Ishikawa (cell line): ENCODE results near the gene TMEM115.

Experiments used
- CEBPB ChIP-seq: IDR thresholded peaks from 2 replicates; pipeline ENCODE4 v1.6.1; 2012
- CREB1 ChIP-seq: IDR thresholded peaks from 2 replicates; pipeline ENCODE4 v1.6.1; 2012; ENCODE audit warnings: low read depth
- EGR1 ChIP-seq: IDR thresholded peaks from 2 replicates; pipeline ENCODE4 v1.6.1; 2012
- EP300 ChIP-seq: IDR thresholded peaks from 2 replicates; pipeline ENCODE4 v1.6.1; 2012; ENCODE audit warnings: borderline replicate concordance
- FOXM1 ChIP-seq: IDR thresholded peaks from 2 replicates; pipeline ENCODE4 v1.6.1; 2012; ENCODE audit warnings: low read depth, borderline replicate concordance
- NFIC ChIP-seq: IDR thresholded peaks from 2 replicates; pipeline ENCODE4 v1.6.1; 2012
- RAD21 ChIP-seq: IDR thresholded peaks from 2 replicates; pipeline ENCODE4 v1.6.1; 2012; ENCODE audit warnings: low read depth
- TAF1 ChIP-seq: IDR thresholded peaks from 2 replicates; pipeline ENCODE4 v1.6.1; 2012; ENCODE audit warnings: low read depth, mild to moderate bottlenecking
- TCF12 ChIP-seq: IDR thresholded peaks from 2 replicates; pipeline ENCODE4 v1.6.1; 2012; ENCODE audit warnings: low read depth
- TEAD4 ChIP-seq: IDR thresholded peaks from 2 replicates; pipeline ENCODE4 v1.6.1; 2012
- YY1 ChIP-seq: IDR thresholded peaks from 2 replicates; pipeline ENCODE4 v1.6.1; 2012; ENCODE audit warnings: low read depth
- ZBTB7A ChIP-seq: IDR thresholded peaks from 2 replicates; pipeline ENCODE4 v1.6.1; 2012; ENCODE audit warnings: low read depth
- TF ChIP-seq, protein P1 (sequence below): IDR thresholded peaks from 2 replicates; pipeline ENCODE4 v1.6.1; 2012
- TF ChIP-seq, protein P2 (sequence below): IDR thresholded peaks from 2 replicates; pipeline ENCODE4 v1.6.1; 2012; ENCODE audit warnings: low read depth, mild to moderate bottlenecking
- TF ChIP-seq, protein P3 (sequence below): IDR thresholded peaks from 2 replicates; pipeline ENCODE4 v1.6.1; 2012

Gene TMEM115

DNA sequence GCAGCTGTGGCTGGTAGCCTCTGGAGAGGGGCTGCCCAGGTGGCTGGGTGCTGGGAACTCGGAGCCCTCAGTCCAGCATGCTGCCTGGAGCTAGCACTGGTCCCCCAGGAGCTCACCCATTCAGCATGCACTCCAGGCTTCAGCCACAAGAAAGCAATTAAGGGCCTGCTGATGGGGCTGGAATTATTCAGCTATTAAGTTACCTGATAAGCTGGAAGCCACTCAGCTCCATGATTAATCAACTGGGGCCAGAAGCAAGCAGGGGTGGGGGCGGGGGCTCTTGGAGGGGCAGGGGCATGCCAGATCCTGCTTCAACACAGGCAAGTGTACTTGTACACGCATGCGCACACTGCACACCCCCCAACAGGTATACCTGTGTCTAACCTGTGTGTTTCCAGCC is 22.1 kb upstream of the TMEM115 start:
- TF ChIP-seq, protein P1, sequence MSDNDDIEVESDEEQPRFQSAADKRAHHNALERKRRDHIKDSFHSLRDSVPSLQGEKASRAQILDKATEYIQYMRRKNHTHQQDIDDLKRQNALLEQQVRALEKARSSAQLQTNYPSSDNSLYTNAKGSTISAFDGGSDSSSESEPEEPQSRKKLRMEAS: no peak
- no peak for TF ChIP-seq EGR1
- TF ChIP-seq FOXM1: no peak
- no peak for TF ChIP-seq RAD21
- no peak for TF ChIP-seq YY1
- TF ChIP-seq, protein P2, sequence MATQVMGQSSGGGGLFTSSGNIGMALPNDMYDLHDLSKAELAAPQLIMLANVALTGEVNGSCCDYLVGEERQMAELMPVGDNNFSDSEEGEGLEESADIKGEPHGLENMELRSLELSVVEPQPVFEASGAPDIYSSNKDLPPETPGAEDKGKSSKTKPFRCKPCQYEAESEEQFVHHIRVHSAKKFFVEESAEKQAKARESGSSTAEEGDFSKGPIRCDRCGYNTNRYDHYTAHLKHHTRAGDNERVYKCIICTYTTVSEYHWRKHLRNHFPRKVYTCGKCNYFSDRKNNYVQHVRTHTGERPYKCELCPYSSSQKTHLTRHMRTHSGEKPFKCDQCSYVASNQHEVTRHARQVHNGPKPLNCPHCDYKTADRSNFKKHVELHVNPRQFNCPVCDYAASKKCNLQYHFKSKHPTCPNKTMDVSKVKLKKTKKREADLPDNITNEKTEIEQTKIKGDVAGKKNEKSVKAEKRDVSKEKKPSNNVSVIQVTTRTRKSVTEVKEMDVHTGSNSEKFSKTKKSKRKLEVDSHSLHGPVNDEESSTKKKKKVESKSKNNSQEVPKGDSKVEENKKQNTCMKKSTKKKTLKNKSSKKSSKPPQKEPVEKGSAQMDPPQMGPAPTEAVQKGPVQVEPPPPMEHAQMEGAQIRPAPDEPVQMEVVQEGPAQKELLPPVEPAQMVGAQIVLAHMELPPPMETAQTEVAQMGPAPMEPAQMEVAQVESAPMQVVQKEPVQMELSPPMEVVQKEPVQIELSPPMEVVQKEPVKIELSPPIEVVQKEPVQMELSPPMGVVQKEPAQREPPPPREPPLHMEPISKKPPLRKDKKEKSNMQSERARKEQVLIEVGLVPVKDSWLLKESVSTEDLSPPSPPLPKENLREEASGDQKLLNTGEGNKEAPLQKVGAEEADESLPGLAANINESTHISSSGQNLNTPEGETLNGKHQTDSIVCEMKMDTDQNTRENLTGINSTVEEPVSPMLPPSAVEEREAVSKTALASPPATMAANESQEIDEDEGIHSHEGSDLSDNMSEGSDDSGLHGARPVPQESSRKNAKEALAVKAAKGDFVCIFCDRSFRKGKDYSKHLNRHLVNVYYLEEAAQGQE: no peak
- no peak for TF ChIP-seq TEAD4
- TF ChIP-seq EP300: no peak
- no peak for TF ChIP-seq CEBPB
- TF ChIP-seq, protein P3, sequence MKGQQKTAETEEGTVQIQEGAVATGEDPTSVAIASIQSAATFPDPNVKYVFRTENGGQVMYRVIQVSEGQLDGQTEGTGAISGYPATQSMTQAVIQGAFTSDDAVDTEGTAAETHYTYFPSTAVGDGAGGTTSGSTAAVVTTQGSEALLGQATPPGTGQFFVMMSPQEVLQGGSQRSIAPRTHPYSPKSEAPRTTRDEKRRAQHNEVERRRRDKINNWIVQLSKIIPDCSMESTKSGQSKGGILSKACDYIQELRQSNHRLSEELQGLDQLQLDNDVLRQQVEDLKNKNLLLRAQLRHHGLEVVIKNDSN: no peak
- TF ChIP-seq NFIC: no peak
- no peak for TF ChIP-seq ZBTB7A
- no peak for TF ChIP-seq TAF1
- no peak for TF ChIP-seq CREB1
- TF ChIP-seq TCF12: no peak

DNA sequence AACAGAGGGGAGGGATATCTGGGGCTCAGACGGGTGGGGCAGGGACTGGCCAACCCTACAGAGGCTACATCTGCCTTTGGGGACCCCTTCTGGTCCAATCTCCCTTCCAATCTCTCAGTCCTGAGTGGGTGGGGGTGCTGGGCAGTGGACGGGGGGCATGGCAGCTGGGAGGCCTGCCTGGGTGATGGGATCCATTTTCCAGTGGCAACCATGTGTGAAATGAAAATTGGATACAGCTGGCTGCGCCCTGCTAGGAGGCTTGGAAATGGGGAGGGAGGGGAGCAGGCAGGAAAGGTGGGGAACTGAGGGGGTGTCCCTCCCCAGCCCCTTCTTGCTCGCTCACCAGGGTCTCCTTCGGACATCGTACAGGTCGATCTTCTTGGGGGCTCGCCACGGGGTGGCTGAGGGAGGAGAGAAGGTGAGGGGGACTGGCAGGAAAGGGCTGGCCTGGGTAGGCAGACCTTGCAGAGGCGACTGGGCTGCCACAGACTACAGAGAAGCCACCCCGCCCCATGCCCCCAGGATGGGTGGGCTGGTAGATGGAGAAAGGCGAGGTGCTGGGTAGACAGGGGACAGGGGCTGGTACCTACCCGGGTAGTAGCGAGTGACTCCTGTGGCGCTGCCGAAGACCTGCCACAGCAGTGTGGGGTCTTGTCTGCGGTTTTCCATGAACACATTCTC is 21.2 kb upstream of the TMEM115 start:
- TF ChIP-seq RAD21 (no peak), TEAD4 (no peak), FOXM1 (no peak), EP300 (no peak), CEBPB (no peak), TCF12 (no peak), EGR1 (no peak), TAF1 (no peak), YY1 (no peak)
- TF ChIP-seq, protein P1: no peak
- TF ChIP-seq, protein P3: no peak

DNA sequence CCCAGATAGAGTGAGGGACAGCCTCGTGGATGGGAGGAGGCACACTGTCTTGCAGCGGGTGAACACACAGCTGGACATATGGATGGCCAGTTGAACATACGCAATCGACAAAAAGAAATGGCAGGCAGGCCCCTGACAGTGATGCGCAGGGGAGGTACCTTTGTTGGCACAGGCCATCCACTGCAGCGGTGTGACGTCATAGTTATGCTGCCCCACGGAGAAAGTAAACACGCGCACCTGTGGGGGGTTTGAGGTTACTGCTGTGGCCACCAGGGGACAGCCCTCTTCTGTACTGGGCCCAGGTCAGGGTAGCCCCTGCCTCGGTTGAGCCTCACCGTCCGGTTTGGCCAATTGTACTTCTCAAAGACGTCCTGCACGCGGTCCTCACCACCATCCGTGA is 19.4 kb upstream of the TMEM115 start:
- no peak for TF ChIP-seq EGR1
- TF ChIP-seq YY1: no peak
- TF ChIP-seq NFIC: no peak
- no peak for TF ChIP-seq EP300
- TF ChIP-seq TCF12: no peak
- TF ChIP-seq, protein P1: no peak
- TF ChIP-seq, protein P3: no peak
- no peak for TF ChIP-seq CEBPB
- no peak for TF ChIP-seq CREB1
- TF ChIP-seq TEAD4: no peak
- TF ChIP-seq RAD21: no peak
- TF ChIP-seq, protein P2: no peak

DNA sequence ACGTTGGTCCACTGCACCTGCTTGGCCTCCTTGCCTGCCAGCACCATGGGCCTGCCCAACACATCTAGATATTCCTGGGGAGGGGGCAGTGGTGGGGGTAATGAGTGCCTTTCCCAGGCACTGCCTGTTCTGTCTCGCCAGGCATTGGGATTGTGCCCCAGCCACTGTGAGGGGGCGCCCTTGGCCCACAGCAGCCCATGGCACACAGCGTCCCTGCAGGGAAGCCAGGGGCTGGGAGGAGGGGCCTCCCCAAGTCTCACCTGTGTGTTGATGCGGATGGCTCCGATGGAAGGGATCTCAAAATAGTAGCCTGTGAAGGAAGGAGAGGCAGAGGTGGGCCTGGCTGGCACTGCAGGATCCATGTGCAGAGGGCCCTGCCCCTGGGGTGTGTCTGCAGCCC is 18.7 kb upstream of the TMEM115 start:
- TF ChIP-seq, protein P1: no peak

DNA sequence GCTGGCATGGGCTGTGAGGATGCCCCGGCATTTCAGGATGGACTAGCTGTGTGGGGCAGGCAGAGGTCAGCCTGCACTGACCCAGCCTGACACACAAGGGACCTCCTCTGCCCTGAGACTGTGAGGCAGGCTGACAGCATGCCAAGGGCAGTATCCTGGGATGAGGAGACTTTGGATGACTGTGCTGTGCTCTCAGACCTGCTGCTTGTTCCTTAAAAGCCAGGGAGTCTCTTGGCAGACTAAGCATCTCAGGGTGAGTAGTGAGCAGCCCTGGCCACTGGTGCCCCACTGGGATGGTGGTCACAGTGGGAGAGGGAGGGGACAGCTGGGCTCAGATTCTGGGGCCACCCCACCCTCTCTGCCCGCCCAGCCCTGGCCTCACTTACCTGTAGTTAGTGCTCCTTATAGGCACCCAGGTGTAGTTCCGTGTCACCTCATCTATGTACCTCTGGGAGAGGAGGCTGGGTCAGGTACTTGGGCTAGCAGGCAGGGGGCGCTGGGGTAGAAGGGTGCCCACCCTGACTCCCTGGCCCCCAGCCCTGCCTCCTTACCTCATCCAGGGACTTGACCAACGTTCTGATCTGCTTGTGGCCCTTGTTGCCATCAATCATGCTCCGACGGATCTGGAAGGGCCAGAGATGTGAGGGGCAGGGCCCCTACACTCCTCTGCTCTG is 16.1 kb upstream of the TMEM115 start:
- TF ChIP-seq TAF1: no peak
- TF ChIP-seq RAD21: no peak
- TF ChIP-seq ZBTB7A: no peak
- no peak for TF ChIP-seq CREB1
- TF ChIP-seq CEBPB: no peak
- TF ChIP-seq FOXM1: no peak
- TF ChIP-seq YY1: no peak
- no peak for TF ChIP-seq TEAD4
